Head of caudate nucleus (tissue), 42 donors: ENCODE measurements around the gene FAM193A.
"Not testable (repeated sequence)": the region's sequence is repeated elsewhere in the genome, so short reads cannot be mapped to it uniquely, and the experiment has no call there.

Source experiments
- DNase-seq, 42 donors: peaks; one replicate each; pipeline versions ENCODE4 v3.0.0 to v3.0.0-alpha.2; 2020 to 2021; ENCODE audit warnings: mixed read lengths in 7 of 42
- intact Hi-C: fragments of 100-400 bp; cut with DNase I; formaldehyde crosslinking; loops from one replicate; pipeline ENCODE4 v1.15.0; 2022

FAM193A gene

DNA sequence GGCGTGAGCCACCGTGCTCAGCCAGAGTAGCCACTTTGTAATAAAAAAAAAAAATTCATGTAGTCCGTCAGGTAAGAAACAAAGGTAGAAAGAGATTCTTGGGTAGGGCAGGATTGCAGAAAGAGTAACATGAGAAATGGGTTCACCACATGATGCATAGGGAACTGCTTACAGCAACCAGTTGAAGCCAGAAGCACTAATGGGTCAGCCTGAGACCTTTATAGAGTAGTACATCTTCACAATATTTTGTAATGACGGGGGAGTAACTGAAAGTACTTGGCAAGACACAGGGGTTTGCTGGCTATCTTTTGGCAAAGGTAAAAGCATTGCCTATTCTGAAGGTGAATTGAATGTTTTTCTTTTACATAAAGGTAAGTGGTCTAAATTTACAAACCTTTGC, 29.1 kb downstream of the FAM193A start:
- DNase-seq = no peak
- intact Hi-C loops = no loop called here

DNA sequence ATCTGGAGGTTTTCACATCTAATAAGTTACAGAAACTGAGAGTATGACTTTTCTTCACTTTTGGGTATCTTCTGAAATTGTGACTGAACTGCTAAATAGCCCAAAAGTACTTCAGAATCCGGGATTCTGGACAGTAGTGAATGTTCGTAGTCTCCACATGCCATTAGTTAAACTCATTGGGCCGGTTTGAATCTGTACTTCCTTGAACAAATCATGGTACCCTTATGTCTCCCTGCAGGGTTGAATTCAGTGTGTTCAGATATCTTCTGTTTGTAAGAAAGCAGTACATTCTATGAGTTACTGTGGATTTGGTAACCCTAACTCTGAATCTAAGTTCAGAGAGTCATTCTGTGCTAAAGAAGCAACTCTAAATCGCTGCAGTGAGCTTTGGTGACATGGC, 33.6 kb downstream of the FAM193A start:
- DNase-seq = no peak
- intact Hi-C loops = no loop called here

DNA sequence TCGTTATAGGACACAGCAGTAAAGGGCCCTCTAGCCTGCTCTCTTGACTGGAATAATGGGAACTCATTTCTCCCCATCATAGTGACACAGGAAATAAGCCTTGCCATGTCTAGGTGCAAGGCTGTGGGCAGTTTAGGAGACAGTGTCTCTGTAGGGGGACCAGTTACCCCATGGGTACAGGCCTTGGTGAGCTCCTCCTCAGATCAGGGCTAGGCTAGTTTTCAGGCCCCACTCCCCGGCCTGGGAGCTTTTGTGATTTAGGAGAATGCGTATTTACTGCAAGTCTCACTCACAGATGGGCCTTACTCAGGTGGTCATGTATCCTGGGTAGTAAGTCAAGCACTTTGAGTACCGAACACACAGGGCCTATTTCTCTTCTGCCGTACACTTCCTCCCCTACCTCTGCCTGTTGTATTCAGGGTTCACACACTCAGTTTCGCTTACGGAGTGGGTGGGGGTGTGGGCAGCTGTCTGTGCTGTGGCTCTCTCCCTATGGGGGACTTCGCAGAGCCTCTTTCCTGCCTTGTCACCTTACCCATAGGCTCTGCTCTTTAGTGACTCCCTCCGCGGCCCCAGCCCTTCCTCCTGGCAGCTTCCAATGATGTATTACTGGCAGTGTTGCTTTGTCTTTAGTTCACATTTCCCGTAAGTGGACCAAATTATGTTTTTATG, 34.2 kb downstream of the FAM193A start:
- intact Hi-C loops = no loop called here
- peak in 4 of 42 donors; percentile 8 to 36 (median 22) for DNase-seq

DNA sequence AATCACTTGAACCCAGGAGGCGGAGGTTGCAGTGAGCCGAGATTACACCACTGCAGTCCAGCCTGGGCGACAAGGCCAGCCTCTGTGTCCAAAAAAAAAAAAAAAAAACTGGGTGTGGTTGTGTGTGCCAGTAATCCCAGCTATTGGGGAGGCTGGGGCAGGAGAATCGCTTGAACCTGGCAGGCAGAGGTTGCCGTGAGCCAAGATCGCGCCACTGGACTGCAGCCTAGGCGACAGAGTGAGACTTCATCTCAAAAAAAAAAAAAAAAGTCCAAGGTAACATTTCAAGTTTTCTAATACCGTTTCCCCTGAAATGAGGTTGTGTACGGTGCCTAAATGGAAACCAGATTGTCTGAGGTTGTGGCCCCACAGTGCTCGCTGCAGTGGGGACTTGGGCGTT, 35.6 kb downstream of the FAM193A start:
- peak in 1 of 42 donors; percentile 24 for DNase-seq
- intact Hi-C loops = no loop called here

DNA sequence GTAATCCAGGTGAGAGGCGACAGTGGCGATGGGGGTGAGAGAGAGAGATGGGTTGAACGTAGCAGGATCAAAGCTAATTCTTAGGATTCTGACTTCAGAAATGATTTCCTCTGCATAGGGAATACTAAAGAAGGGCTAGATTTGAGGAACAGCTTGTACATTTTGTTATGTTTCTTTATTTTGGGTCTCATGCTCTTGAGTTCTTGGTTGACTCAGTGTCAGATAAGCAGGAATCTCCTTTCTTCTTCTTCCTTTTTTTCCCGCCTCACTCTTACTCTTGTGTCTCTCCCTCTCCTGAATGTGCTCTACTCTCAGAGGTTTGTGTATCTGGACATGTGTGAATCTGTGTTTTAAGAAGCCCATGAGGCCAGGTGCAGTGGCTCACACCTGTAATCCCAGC, 36.4 kb downstream of the FAM193A start:
- intact Hi-C loops = no loop called here
- no peak for DNase-seq

DNA sequence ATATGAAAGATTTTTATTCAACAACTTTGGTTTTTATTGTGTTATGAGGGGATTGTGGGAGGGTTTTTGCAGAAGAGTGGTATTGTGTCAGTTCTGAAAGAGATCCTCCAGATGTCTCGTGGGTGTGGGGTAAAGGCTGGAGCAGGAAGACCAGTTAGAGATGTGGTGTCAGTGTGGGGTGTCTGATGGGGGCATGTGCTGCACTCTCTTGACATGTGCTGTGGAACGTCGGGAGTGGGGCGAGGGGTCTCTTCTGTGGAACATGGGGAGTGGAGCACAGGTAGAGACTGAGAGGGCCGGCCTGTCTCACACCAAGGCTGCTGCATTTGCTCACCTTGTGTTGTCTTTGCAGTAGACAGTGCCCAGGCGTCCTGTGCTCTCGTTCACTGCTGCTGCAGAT, 37.6 kb downstream of the FAM193A start:
- intact Hi-C loops = no loop called here
- DNase-seq = peak in 1 of 42 donors; percentile 33

DNA sequence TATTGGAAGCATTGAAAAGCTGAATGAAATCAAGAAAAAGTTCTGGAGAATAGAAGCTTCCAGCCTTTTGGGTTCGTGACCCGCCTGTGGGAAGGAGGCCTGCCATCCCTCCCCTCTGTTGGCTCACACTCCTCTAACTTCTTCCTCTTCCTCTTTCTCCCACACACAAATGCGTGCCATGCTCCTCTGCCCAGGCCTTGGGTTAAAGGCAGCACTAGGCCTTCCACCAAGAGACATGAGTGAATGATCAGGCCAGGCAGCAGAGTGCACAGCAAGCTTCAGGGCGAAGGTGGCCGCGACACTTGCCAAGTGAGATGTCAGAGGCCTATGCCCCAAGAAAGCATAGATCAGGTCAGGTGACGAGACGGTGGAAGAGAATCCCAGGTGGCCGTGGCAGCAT, 38.4 kb downstream of the FAM193A start:
- peak in 1 of 42 donors; percentile 42 for DNase-seq
- intact Hi-C loops = no loop called here

DNA sequence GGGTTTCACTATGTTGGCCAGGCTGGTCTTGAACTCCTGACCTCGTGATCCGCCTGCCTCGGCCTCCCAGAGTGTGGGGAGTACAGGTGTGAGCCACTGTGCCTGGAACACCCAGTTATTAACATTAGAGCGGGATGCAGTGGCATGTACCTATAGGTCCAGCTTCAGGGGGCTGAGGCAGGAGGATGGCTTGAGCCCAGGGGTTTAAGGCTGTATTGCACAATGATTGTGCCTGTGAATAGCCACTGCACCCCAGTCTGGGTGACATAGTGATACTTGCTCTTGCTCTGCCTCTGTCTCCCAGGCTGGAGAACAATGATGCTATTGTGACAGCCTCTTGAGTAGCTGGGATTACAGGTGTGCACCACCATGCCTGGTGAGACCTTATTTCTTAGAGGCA, 39.8 kb downstream of the FAM193A start:
- intact Hi-C loops = no loop called here

DNA sequence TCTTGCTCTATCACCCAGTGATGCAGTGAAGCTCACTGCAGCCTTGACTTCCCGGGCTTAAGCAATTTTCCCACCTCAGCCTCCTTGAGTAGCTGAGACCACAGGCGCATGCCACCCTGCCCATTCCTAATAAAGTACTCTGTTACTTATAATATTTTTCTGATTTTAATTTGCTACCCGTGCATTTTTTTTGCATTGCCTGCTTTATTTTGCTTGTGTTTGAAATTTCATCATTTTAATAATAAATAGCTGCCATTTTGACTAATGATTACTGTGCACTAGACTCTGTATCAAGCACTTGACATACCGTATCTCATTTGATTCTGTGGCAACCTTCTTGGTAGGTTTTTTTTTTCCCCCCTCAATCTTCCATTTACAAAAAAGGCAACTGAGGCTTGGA, 41.7 kb downstream of the FAM193A start:
- no peak for DNase-seq
- intact Hi-C loops = no loop called here

More for the DNA sequence above, 39.8 kb downstream of the FAM193A start:
- DNase-seq = no peak

DNA sequence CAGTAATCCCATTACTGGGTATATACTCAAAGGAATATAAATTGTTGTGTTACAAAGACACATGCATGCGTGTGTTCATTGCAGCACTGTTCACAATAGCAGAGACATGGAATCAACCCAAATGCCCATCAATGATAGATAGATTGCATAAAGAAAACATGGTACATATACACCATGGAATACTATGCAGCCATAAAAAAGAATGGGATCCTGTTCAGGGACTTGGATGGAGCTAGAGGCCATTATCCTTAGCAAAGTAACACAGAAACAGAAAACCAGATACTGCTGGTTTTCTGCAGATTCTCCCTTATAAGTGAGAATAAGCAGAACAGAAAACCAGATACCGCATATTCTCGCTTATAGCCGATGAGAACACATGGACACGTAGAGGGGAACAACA, 43.5 kb downstream of the FAM193A start:
- no peak for DNase-seq
- intact Hi-C loops = no loop called here

DNA sequence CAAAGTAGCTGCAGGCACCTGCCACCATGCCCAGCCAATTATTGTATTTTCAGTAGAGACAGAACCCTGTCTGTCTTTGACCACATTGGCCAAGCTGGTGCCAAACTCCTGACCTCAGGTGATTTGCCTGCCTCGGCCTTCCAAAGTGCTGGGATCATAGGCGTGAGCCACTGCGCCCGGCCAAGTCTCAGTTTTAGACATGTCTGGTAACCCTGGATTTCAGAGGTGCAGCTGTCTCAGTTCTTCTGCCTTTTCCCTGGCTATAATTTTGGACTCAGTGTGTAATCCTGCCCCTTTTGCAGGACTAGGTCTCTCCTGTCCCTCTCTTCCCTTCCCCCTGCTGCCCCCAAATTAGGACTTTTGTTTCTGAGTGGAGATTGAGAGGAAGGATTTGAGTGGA, 46.6 kb downstream of the FAM193A start:
- DNase-seq = no peak
- intact Hi-C loops = no loop called here

DNA sequence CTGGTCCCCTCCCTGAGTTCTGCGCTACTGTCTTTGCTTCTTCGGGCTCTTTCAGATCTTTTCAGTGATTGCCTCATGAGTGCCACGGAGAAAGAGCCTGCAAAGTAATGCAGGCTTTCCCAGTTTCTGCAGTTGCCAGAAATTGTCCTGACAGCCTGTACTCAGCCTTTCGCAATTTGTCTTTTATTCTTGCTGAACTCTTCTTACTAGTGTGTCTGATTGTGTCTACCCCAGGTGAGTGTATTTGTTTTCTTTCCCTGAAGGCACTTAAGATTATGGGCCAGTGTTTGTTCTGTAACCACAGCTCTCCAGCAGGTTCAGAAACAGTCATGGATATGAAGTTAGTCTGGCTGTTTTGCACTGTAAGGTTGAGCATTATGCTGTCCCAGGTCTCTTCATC, 47.1 kb downstream of the FAM193A start:
- no peak for DNase-seq
- intact Hi-C loops = no loop called here

DNA sequence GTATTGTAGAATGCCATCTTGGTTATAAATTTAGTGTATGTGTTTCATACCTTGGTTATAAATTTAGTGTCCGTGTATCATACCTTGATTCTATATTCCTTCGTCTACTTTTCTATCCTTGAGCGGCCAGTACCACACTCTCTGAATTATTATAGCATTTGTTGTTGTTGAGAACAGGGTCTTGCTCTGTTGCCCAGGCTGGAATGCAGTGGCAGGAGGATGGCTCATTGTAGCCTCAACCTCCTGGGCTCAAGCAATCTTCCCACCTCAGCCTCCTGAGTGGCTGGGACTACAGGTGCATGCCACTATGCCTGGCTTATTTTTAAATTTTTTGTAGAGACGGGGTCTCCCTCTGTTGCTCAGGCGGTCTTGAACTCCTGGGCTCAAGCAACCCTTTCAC, 50.1 kb downstream of the FAM193A start:
- DNase-seq = no peak
- intact Hi-C loops = no loop called here

DNA sequence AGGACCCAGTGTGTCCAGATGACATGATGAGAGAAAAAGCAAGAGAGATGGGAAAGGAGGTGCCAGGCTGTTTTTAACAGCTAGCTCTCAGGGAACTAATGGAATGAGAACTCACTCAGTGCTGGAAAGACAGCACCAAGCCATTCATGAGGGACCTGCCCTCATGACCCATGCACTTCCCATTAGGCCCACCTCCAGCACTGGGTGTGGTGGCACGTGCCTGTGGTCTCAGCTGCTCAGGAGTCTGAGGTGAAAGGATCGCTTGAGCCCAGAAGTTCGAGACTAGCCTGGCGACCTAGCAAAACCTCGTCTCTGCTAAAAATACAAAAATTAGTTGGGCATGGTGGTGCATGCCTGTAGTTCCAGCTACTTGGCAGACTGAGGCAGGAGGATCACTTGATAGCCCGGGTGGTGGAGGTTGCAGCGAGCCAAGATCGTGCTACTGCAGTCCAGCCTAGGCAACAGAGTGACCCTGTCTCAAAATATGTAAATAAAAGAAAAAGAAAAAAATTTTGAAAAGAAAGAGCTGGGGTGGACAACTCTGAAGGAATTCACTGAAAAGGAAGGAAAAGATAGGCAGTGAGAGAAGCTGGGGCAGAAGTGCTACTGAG, 50.9 kb downstream of the FAM193A start:
- intact Hi-C loops = no loop called here
- DNase-seq = no peak

DNA sequence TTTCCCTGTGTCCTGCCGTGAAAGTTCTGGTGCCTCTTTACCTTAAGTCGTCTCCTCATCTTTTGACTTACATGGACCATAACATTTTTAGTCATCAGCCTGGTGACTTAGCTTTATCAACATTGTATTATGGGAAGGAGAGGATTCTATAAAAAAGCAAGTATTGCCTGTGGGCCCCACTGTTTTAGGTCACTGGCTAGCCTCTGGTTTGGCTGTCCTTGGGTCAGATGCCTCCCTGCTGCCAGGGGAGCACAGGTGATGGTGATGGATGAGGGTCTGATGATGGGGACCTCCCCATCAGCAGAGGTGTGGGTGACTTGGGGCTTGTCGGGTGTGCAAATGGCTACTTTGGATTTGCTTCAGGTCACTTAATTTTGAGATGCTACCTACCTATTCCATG, 51.8 kb downstream of the FAM193A start:
- DNase-seq = no peak
- intact Hi-C loops = no loop called here

DNA sequence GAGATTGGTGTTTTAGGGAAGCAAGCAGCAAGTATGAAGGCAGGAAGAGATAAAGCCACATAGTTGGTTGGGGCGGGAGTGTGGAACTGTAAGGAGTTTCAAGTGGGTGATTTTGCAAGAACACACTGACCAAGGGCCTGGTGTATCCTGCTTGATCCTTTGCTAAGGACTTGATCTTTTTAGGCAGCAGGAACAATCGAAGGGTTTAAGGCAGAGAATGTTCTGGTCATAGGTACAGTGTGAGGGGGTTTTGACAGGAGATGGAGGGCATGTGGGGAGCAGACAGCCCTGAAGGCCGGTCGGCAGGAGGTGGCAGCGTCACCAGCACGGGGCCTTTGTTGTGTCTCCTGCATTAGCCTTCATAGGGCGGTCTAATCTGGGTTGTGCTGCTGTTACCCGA, 54.7 kb downstream of the FAM193A start:
- intact Hi-C loops = no loop called here
- peak in 1 of 42 donors; percentile 37 for DNase-seq

DNA sequence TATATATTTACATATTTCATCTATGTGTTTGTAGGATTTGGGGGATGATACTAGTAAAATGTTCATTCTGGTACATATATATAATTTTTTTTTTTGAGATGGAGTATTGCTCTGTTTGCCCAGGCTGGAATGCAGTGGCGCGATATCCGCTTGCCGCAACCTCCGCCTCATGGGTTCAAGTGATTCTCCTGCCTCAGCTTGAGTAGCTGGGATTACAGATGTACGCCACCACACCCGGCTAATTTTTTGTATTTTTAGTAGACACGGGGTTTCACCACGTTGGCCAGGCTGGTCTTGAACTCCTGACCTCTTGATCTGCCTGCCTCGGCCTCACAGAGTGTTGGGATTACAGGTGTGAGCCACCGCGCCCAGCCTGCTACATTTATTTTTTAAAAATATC, 55.6 kb downstream of the FAM193A start:
- intact Hi-C loops = not testable (repeated sequence)
- peak in 1 of 42 donors; percentile 22 for DNase-seq

DNA sequence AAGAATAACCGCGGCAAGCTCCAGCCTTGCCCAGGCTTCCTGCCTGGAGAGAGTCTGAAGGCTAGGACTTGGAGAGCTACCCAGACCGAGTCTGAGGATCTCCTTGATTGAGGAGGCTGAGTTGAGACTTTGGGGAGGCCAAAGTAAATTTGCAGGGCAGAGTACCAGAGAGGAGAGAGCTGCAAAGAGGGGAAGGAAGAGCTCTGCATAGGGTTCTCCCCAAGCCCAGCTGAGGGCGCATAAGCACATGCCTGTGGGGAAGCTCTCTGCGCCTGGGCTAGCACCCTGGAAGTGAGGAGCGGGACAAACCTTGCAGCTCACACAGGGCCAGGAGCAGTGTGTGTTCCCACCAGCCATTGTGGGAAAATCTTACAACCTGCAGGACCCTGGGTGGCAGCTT, 56.1 kb downstream of the FAM193A start:
- peak in 1 of 42 donors; percentile 31 for DNase-seq
- intact Hi-C loops = no loop called here

DNA sequence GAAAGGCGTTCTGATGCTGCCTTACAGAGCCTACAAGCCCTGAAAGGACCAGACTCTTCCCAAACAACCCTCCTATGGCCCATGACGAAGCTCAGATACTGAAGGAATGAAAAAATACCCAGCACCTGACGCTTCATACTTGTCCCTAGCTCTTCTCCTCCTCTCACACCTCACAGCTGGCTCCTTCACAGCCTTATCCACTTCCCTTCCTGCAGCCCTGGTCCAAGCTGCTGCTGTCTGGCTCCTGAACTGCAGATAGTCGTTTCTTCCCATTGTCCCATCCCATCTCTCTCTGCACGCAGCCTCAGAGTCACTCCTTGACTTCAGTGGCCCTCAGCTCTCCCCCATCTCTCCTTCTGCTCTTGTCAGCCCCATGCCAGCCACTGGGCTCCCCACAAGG, 56.6 kb downstream of the FAM193A start:
- DNase-seq = no peak
- intact Hi-C loops = no loop called here

DNA sequence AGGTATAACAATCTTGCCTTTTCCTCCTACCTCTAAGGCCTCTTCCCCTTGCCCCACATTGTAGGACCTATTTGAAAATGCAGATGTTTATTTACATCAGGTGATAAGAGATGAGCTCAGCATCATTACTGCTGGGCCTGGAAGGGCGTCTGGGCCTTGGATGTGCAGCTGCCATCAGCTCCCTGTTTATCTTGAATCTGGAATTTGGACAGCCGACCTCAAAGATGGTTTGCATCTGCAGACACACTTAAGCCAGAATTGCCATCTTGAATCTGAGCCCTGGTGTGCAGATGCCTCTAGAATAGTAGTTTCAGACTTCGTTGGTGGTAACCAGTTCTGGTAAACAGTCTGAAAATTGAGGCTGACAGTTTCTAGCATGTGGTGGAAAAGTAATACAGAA, 59.0 kb downstream of the FAM193A start:
- DNase-seq = no peak
- intact Hi-C loops = no loop called here

DNA sequence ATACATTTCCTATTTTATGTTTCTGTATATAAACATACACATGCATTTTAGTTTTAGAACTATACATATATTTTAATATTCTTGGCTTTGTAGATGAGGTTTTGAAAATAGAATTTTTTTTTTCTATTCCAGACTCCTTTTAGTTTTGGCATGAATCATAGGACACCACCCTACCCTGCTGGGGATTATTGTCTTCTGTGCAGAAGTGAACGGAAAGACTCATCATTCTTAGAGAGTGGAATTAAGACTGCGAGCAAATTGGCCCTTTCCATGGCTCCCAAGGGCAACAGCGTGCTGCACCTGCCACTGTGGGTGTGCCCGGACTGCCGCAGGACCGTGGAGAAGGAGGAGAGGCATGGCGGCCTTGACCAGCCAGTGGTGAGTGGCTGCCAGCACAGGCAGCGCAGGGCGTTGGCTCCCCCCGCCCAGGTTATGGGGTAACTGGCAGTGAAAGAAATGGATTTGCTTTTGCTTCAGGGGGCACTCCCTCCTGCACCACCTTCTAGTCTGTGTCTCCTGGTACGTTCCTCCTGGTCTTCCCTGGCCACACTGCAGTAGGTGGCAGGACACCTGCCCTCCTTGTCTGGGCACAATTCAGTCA, 59.6 kb downstream of the FAM193A start:
- intact Hi-C loops = no loop called here
- DNase-seq = peak in 2 of 42 donors; percentile 19 to 52
